ENCODE data around the gene VILL.

VILL gene

GRCh38 chr3:38002291-38002876 lies 11.8 kb downstream of the VILL start:
- no peak for DNase-seq

DNA sequence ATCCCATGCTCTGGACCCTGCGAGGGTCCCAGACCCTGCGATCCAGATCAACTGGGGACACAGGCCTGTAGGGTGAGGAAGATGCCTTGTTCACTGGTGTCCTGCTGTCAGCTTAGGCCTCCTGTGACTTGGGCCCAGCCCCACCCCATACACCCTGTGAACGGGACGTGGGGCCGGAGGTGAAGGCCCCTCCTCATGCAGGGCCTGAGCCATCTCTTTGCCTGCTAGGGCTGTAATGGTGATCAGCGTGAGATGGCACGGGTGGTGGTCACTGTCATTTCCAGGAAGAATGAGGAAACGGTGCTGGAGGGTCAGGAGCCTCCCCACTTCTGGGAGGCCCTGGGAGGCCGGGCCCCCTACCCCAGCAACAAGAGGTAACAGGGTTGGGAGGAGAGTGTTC lies 12.4 kb downstream of the VILL start:
- no peak for DNase-seq

DNA sequence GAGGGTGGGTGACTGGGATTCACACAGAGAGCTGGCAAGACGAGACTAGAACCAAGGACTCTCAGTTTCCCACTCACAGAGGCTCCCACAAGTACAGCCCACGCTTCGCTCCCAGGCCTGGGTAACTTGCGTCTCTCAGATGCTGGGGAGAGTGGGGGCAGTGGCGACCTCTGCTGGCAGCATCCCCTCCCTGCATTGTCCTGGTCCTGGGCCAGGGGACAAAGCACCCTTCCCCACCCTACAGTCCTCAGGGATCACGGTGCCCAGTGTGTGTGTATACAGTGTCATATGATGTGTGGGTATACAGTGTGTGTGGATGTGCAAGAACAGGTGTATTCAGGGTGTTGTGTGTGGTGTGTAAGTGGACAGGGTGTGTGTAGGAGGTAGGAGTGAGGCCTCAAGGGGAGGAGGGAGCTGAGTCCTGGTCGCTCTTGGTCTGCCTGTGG lies 12.8 kb downstream of the VILL start:
- DNase-seq, result peak; percentile 54

DNA sequence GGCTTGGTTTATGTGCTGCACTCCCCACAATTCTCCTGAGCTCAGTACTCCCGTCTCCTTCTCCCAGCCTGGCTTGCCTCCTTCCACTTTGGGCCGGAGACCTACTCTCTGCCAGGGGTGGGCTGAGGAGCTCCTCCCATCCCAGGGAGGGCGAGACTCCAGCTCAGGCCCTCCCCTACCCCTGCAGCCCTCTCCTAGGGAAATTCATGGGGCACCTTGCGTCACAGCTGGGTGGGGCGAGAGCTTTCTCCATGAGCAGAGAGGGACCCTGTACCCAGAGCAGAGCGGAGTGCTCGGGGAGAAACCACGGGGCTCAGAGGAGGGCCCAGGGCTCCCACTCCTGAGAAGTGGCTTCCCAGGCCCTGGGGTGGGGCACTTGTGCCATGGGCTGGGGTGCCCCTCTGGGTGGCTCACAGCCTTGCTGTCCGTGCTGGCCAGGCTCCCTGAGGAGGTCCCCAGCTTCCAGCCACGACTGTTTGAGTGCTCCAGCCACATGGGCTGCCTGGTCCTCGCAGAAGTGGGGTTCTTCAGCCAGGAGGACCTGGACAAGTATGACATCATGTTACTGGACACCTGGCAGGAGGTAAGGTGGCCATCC lies 13.3 kb downstream of the VILL start:
- no peak for DNase-seq

GRCh38 chr3:38004415-38005075 lies 14.0 kb downstream of the VILL start:
- DNase-seq, result peak; percentile 49

DNA sequence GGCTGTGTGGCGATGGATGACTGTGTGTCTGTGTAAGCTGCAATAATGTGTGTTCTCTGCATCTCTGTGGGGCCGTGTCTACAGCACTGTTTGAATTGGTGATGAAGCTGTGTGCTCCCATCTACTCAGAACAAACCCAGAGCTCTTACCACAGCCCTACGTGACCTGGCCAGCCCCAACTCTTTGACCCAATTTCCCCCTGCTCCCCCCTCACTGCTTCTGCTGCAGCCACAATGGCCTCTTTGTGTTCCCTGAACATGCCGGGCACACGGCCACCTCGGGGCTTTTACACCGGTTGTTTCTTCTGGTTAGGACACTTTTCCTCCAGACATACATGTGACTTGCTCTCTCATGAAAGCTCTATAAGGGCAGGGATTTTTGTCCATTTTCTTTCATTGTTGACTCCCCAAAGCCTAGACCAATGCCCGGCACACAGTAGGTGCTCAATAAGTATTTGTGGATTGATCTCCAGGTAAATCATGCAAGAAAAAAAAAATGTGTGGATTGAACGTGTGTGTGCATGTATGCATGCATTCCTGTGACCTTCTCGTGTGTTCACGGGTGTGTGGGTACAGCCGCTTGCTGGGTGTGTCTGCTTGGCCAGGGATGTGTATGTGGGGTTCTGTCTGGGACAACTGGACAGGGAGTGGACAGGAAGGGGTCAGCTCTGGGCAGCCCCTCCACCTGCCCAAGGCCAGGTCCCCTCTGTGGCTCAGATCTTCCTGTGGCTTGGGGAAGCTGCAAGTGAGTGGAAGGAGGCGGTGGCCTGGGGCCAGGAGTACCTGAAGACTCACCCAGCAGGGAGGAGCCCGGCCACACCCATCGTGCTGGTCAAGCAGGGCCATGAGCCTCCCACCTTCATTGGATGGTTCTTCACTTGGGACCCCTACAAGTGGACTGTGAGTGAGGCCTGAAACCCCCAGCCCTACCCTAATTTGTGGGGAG lies 14.8 kb downstream of the VILL start:
- no peak for DNase-seq

DNA sequence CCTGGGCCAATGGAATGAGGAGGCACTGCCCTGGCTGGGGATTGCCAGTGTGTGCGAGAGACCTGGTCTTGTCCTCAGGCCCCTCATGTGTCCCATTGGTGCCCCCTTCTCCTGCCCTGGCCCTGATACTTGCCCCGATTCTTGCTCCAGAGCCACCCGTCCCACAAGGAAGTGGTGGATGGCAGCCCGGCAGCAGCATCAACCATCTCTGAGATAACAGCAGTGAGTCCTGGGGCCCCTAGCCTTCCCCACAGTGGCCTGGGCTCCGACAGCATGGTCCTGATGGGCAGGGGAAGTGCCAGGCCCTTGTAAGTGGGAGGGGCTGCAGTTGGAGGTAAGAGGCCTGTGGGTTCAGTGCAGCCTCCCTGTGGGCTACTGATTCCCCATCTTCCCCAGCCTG lies 15.4 kb downstream of the VILL start:
- no peak for DNase-seq

DNA sequence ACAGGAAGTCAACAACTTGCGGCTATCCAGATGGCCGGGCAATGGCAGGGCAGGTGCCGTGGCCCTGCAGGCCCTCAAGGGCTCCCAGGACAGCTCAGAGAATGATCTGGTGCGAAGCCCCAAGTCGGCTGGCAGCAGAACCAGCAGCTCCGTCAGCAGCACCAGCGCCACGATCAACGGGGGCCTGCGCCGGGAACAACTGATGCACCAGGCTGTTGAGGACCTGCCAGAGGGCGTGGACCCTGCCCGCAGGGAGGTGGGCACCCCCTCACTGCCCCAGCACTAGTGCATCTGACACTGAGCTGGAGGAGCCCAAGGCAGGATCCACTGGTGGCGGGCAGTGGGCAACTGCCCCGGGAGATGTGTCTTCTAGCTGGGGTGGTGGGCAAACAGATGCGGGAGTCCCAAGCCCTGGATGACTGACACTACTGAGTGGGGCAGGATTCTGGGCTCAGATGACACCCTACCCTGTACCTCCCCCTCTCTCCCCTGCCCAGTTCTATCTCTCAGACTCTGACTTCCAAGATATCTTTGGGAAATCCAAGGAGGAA lies 15.9 kb downstream of the VILL start:
- no peak for DNase-seq

- no peak for DNase-seq
These were observed 17.1 kb downstream of the VILL start for GRCh38 chr3:38007754-38008090.

DNA sequence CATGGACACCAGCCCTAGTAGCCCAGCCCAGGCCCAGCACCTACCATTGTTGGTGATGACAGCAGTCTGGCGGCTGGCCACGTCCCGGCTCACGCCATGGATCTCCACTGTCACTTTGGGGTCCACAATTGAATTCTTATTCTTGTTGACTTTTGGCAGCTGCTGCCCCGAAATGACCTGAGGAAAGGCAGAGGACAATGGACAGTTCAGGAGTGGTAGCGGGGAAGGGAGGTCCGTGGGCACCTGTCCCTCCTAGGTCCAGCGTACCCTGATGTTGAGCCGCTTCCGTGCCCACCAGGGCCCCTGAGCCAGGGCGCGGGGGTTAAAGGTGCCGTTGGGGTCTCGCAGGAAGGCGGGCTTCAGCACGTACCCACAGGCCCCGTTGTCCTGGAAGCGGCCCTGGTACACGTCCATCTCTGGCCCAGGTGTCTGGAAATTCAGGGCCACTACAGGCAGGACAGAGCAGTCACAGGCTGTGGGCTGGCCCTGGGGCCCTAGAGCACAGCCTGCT lies 17.7 kb downstream of the VILL start:
- no peak for DNase-seq

DNA sequence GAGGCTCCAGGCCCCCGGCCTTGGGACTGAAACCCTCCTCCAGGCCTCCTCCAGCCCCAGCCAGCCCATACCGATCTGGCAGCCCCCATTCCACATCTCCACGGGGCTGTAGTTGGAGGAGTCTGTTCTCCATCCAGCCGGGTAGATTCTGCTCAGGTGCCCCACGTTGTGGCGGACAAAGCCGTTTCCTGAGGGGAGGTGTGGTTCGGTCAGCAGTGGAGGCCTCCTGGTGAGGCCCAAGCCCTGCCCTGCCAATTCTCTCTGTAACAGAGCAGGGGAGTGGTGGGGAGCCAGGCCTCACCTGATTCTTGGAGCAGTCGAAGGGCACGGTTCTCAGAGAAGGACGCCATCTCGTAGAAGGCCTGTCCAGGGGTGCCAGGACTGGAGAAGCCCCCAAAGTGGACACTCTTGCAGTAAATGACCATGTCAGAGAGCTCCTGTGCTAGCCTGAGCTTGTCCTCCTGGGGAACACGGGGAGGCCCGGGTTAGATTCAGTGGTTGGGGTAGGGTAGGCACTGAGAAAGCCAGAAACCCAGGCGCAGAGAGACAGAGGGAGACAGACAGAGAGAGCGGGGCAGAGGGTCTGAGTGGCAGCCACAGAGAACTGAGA lies 18.5 kb downstream of the VILL start:
- no peak for DNase-seq

GRCh38 chr3:38009807-38010591 lies 19.4 kb downstream of the VILL start:
- DNase-seq, result no peak

DNA sequence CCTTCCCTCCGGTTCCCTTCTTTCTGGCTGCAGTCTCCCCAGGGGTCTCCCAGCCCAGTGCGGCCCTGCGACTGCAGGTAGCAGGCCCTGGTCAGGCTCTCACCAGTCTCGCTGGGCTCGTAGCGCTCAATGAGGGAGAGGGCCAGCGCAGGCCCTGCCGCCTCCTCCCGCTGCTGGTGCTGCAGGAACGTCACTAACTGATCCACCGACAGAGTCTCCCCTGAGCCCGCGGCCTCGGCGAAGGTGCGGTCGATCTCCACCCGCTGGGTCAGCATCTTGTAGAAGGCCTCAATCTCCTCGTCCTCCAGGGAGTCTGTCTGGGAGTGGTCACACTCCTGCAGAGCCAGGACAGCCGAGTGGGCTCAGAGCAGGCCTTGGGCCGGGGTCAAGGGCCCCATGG lies 20.5 kb downstream of the VILL start:
- no peak for DNase-seq

DNA sequence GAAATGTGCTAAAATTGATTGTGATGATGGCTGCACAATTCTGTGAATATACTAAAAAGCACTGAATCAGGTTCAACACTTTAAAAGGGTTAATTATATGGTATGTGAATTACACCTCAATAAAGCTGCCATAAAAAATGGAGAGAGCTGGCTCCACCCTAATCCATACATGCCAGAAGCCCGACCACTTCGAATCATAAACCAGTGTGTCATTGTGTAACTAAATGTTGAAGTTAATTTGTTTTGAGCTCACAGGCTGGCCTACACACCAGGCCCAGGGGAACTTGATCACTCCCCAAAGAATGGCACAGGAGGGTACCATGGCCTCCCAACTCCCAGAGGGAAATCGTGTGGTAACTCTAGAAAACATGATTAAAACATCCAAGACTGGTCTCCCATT lies 24.9 kb downstream of the VILL start:
- DNase-seq, result no peak

- no peak for DNase-seq
These were observed 25.4 kb downstream of the VILL start for GRCh38 chr3:38015984-38016383.

GRCh38 chr3:38016410-38016809 lies 25.8 kb downstream of the VILL start:
- DNase-seq, result no peak

GRCh38 chr3:38016847-38017444 lies 26.4 kb downstream of the VILL start:
- no peak for DNase-seq

GRCh38 chr3:38017445-38018295 lies 27.1 kb downstream of the VILL start:
- DNase-seq, result no peak

GRCh38 chr3:38018296-38019266 lies 28.0 kb downstream of the VILL start:
- no peak for DNase-seq
